Measurements from ENCODE around the gene SPINDOC. TPM values are rescaled to one million over a fixed set of nuclear protein-coding genes. Genes with fewer than 3 reads are reported as not detected.
"Not testable (repeated sequence)": the region's sequence is repeated elsewhere in the genome, so short reads cannot be mapped to it uniquely, and the experiment has no call there.

Gene SPINDOC
- polyA plus RNA-seq, 1 donor (not counting 4 experiments of a cell fraction or from before 2014, with no cell fraction given) = 8.1 TPM

- DNase-seq (ENCODE audit: low read depth, low spot score) (no peak), FAIRE-seq (no peak)
- dilution Hi-C loops (cut with MboI; ENCODE audit: extremely low pct_ligation_motif_present, low sequenced_read_pairs) = no loop called here
- Histone ChIP-seq H2AFZ (ENCODE audit: control insufficient read depth, low read length) (no peak overlapping the region), H3K4me2 (ENCODE audit: control insufficient read depth, extremely low read depth, insufficient read depth, low read depth, low read length) (peak overlapping the region; percentile 60), H3K9me1 (ENCODE audit: control insufficient read depth, extremely low read depth, insufficient read depth, low read length) (no peaks in the 10 kb centered on the region), H3K27ac (ENCODE audit: control insufficient read depth, insufficient read depth, low read length) (no peak overlapping the region), H3K4me3 (ENCODE audit: control insufficient read depth in 2 of 3, extremely low read depth in 1 of 3, insufficient read depth in 2 of 3, low read depth in 1 of 3, low read length in 3 of 3) (no peak overlapping the region), H3K4me1 (ENCODE audit: control insufficient read depth, extremely low read depth, insufficient read depth, low read length) (peaks cover 8% of the 10 kb centered on the region), H3K9ac (ENCODE audit: control insufficient read depth, extremely low read depth, insufficient read depth, low read length) (no peak overlapping the region), H4K20me1 (ENCODE audit: control insufficient read depth, extremely low read depth, insufficient read depth, low read length) (peaks cover 5% of the 10 kb centered on the region), H3K79me2 (ENCODE audit: control insufficient read depth, insufficient read depth, low read length) (peaks cover 3% of the 10 kb centered on the region), H3K36me3 (ENCODE audit: control insufficient read depth in 2 of 2, extremely low read depth in 1 of 2, insufficient read depth in 2 of 2, low read length in 2 of 2) (no peaks in the 10 kb centered on the region), H3K9me3 (ENCODE audit: control insufficient read depth, low read depth, low read length) (no peaks in the 10 kb centered on the region), H3K27me3 (ENCODE audit: control insufficient read depth, extremely low read depth, insufficient read depth, low read length) (no peaks in the 10 kb centered on the region)
- TF ChIP-seq EZH2 (IDR thresholded peaks at IDR 0.05; ENCODE audit: low read length) = no peak
- TF ChIP-seq, protein P1, sequence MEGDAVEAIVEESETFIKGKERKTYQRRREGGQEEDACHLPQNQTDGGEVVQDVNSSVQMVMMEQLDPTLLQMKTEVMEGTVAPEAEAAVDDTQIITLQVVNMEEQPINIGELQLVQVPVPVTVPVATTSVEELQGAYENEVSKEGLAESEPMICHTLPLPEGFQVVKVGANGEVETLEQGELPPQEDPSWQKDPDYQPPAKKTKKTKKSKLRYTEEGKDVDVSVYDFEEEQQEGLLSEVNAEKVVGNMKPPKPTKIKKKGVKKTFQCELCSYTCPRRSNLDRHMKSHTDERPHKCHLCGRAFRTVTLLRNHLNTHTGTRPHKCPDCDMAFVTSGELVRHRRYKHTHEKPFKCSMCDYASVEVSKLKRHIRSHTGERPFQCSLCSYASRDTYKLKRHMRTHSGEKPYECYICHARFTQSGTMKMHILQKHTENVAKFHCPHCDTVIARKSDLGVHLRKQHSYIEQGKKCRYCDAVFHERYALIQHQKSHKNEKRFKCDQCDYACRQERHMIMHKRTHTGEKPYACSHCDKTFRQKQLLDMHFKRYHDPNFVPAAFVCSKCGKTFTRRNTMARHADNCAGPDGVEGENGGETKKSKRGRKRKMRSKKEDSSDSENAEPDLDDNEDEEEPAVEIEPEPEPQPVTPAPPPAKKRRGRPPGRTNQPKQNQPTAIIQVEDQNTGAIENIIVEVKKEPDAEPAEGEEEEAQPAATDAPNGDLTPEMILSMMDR (optimal IDR thresholded peaks at IDR 0.05 in 1 of 3, IDR thresholded peaks at IDR 0.05 in 1 of 3, conservative IDR thresholded peaks at IDR 0.05 in 1 of 3; ENCODE audit: extremely low read depth in 1 of 3, insufficient read depth in 2 of 3, low read length in 3 of 3) = no peak
Measured at GRCh38 chr11:63769714-63770455, 43.4 kb upstream of the SPINDOC start.

GRCh38 chr11:63770763-63771162, 42.5 kb upstream of the SPINDOC start:
- FAIRE-seq (no peak), DNase-seq (ENCODE audit: low read depth, low spot score) (no peak)
- H3K4me3 ChIP-seq (ENCODE audit: control insufficient read depth in 2 of 3, extremely low read depth in 1 of 3, insufficient read depth in 2 of 3, low read depth in 1 of 3, low read length in 3 of 3) = no peak overlapping the region
- no peaks in the 10 kb centered on the region for H3K36me3 ChIP-seq (ENCODE audit: control insufficient read depth in 2 of 2, extremely low read depth in 1 of 2, insufficient read depth in 2 of 2, low read length in 2 of 2)
- peaks cover 5% of the 10 kb centered on the region for H4K20me1 ChIP-seq (ENCODE audit: control insufficient read depth, extremely low read depth, insufficient read depth, low read length)
- no peak overlapping the region for H3K27ac ChIP-seq (ENCODE audit: control insufficient read depth, insufficient read depth, low read length)
- no peak overlapping the region for H3K9ac ChIP-seq (ENCODE audit: control insufficient read depth, extremely low read depth, insufficient read depth, low read length)
- H3K4me2 ChIP-seq (ENCODE audit: control insufficient read depth, extremely low read depth, insufficient read depth, low read depth, low read length) = no peak overlapping the region
- H3K9me3 ChIP-seq (ENCODE audit: control insufficient read depth, low read depth, low read length) = no peaks in the 10 kb centered on the region
- H3K79me2 ChIP-seq (ENCODE audit: control insufficient read depth, insufficient read depth, low read length) = peaks cover 3% of the 10 kb centered on the region
- dilution Hi-C loops (cut with MboI; ENCODE audit: extremely low pct_ligation_motif_present, low sequenced_read_pairs) = no loop called here
- TF ChIP-seq, protein P1 (optimal IDR thresholded peaks at IDR 0.05 in 1 of 3, IDR thresholded peaks at IDR 0.05 in 1 of 3, conservative IDR thresholded peaks at IDR 0.05 in 1 of 3; ENCODE audit: extremely low read depth in 1 of 3, insufficient read depth in 2 of 3, low read length in 3 of 3) = no peak
- peaks cover 8% of the 10 kb centered on the region for H3K4me1 ChIP-seq (ENCODE audit: control insufficient read depth, extremely low read depth, insufficient read depth, low read length)
- H2AFZ ChIP-seq (ENCODE audit: control insufficient read depth, low read length) = no peak overlapping the region
- no peaks in the 10 kb centered on the region for H3K27me3 ChIP-seq (ENCODE audit: control insufficient read depth, extremely low read depth, insufficient read depth, low read length)
- no peaks in the 10 kb centered on the region for H3K9me1 ChIP-seq (ENCODE audit: control insufficient read depth, extremely low read depth, insufficient read depth, low read length)

GRCh38 chr11:63771741-63772318, 41.4 kb upstream of the SPINDOC start:
- DNase-seq (ENCODE audit: low read depth, low spot score); H2AFZ ChIP-seq (ENCODE audit: control insufficient read depth, low read length); H3K4me1 ChIP-seq (ENCODE audit: control insufficient read depth, extremely low read depth, insufficient read depth, low read length); H3K27me3 ChIP-seq (ENCODE audit: control insufficient read depth, extremely low read depth, insufficient read depth, low read length); H3K79me2 ChIP-seq (ENCODE audit: control insufficient read depth, insufficient read depth, low read length); H3K9me3 ChIP-seq (ENCODE audit: control insufficient read depth, low read depth, low read length); FAIRE-seq; H3K36me3 ChIP-seq (ENCODE audit: control insufficient read depth in 2 of 2, extremely low read depth in 1 of 2, insufficient read depth in 2 of 2, low read length in 2 of 2); H3K9me1 ChIP-seq (ENCODE audit: control insufficient read depth, extremely low read depth, insufficient read depth, low read length); H4K20me1 ChIP-seq (ENCODE audit: control insufficient read depth, extremely low read depth, insufficient read depth, low read length); dilution Hi-C loops (cut with MboI; ENCODE audit: extremely low pct_ligation_motif_present, low sequenced_read_pairs); H3K4me3 ChIP-seq (ENCODE audit: control insufficient read depth in 2 of 3, extremely low read depth in 1 of 3, insufficient read depth in 2 of 3, low read depth in 1 of 3, low read length in 3 of 3); H3K27ac ChIP-seq (ENCODE audit: control insufficient read depth, insufficient read depth, low read length); H3K9ac ChIP-seq (ENCODE audit: control insufficient read depth, extremely low read depth, insufficient read depth, low read length); H3K4me2 ChIP-seq (ENCODE audit: control insufficient read depth, extremely low read depth, insufficient read depth, low read depth, low read length): not testable (repeated sequence)

Data from keratinocyte (primary cell).